GM23338 (cell line): Measurements from ENCODE around the gene OLFML2A. TPM values are rescaled to one million over a fixed set of nuclear protein-coding genes. Genes with fewer than 3 reads are reported as not detected.

Experiments used
- ATAC-seq: fragments of 200-7000 bp; cut with Tn5 transposase; 3 replicates; pipeline ENCODE4 v1.9.1; 2020
- DNase-seq: peaks from one replicate; pipeline ENCODE4 v3.0.0-alpha.2; 2015; ENCODE audit warnings: low spot score
- H2AFZ ChIP-seq: fragments of 200-600 bp; sonication (generic); 2 replicates; pipeline ENCODE4 v1.8.0; 2016; ENCODE audit warnings: antibody characterized with exemption, mild to moderate bottlenecking, moderate library complexity
- H3F3A ChIP-seq: fragments of 200-600 bp; sonication (generic); replicated peaks from 2 replicates; pipeline ENCODE4 v1.8.0; 2017; ENCODE audit warnings: antibody characterized with exemption, mixed run types, low read depth
- H3K27ac ChIP-seq: fragments of 200-600 bp; sonication (generic); 2 replicates; pipeline ENCODE4 v1.6.1; 2016; ENCODE audit warnings: low read depth
- H3K27me3 ChIP-seq: fragments of 200-600 bp; sonication (generic); 2 replicates; pipeline ENCODE4 v1.8.0; 2016; ENCODE audit warnings: mild to moderate bottlenecking, mixed run types, moderate library complexity; ENCODE audit not compliant: insufficient read depth
- H3K36me3 ChIP-seq: fragments of 200-600 bp; sonication (generic); 2 replicates; pipeline ENCODE4 v1.8.0; 2016; ENCODE audit warnings: mild to moderate bottlenecking; ENCODE audit not compliant: insufficient read depth
- H3K4me1 ChIP-seq: fragments of 200-600 bp; sonication (generic); 2 replicates; pipeline ENCODE4 v1.8.0; 2016; ENCODE audit warnings: mild to moderate bottlenecking, moderate library complexity; ENCODE audit not compliant: insufficient read depth
- H3K4me2 ChIP-seq: fragments of 200-600 bp; sonication (generic); 2 replicates; pipeline ENCODE4 v1.7.1; 2017; ENCODE audit warnings: mixed run types
- H3K4me3 ChIP-seq: fragments of 200-600 bp; sonication (generic); 2 replicates; pipeline ENCODE4 v1.6.1; 2016; ENCODE audit warnings: mixed run types
- H3K79me2 ChIP-seq: fragments of 200-600 bp; sonication (generic); replicated peaks from 2 replicates; pipeline ENCODE4 v1.8.0; 2017; ENCODE audit warnings: mild to moderate bottlenecking; ENCODE audit not compliant: insufficient read depth
- H3K9me2 ChIP-seq: fragments of 200-600 bp; sonication (generic); 2 replicates; pipeline ENCODE4 v1.8.0; 2017; ENCODE audit not compliant: insufficient read depth
- H4K20me1 ChIP-seq: fragments of 200-600 bp; sonication (generic); replicated peaks from 2 replicates; pipeline ENCODE4 v1.8.0; 2017; ENCODE audit warnings: mild to moderate bottlenecking; ENCODE audit not compliant: insufficient read depth
- H3K27ac Mint-ChIP-seq: 2 replicates; pipeline ENCODE4 v1.8.0; 2020; ENCODE audit warnings: inconsistent platforms, mild to moderate bottlenecking, moderate library complexity, mixed read lengths
- H3K27me3 Mint-ChIP-seq: 3 replicates; pipeline ENCODE4 v1.8.0; 2022; ENCODE audit warnings: low read depth, mild to moderate bottlenecking, moderate library complexity, mixed read lengths, inconsistent platforms; ENCODE audit not compliant: insufficient read depth, poor library complexity
- H3K36me3 Mint-ChIP-seq: 3 replicates; pipeline ENCODE4 v1.8.0; 2021; ENCODE audit warnings: low read depth, mild to moderate bottlenecking, inconsistent platforms, moderate library complexity, mixed read lengths
- H3K4me1 Mint-ChIP-seq: 3 replicates; pipeline ENCODE4 v1.8.0; 2020; ENCODE audit warnings: mild to moderate bottlenecking, inconsistent platforms, mixed read lengths
- H3K4me3 Mint-ChIP-seq: 3 replicates; pipeline ENCODE4 v1.8.0; 2021; ENCODE audit warnings: moderate library complexity, mild to moderate bottlenecking, inconsistent platforms, mixed read lengths
- H3K9me3 Mint-ChIP-seq: 3 replicates; pipeline ENCODE4 v1.8.0; 2020; ENCODE audit warnings: moderate library complexity, mild to moderate bottlenecking, inconsistent platforms, mixed read lengths
- CREB1 ChIP-seq: fragments of 250-450 bp; sonication (Bioruptor Pico); IDR thresholded peaks from 2 replicates; pipeline ENCODE4 v1.5.0; 2020; ENCODE audit warnings: low read depth, mild to moderate bottlenecking, moderate library complexity
- CTCF ChIP-seq, 2 experiments: fragments of 200-600 bp in 1 of 2; sonication (generic) in 1 of 2; conservative IDR thresholded peaks; 2 replicates each; pipeline versions ENCODE4 v1.5.1 to v1.6.1; 2016 to 2017; ENCODE audit warnings: antibody characterized with exemption in 2 of 2, low read depth in 2 of 2, mild to moderate bottlenecking in 2 of 2, moderate library complexity in 1 of 2
- EZH2phosphoT487 ChIP-seq: fragments of 200-600 bp; sonication (generic); IDR thresholded peaks from one replicate; pipeline ENCODE4 v1.8.1; 2018; ENCODE audit warnings: antibody characterized with exemption; ENCODE audit not compliant: unreplicated experiment
- NANOG ChIP-seq: IDR thresholded peaks from 2 replicates; pipeline ENCODE4 v1.6.1; 2016; ENCODE audit warnings: antibody characterized with exemption, borderline replicate concordance
- ZNF114 ChIP-seq: fragments of 250-450 bp; sonication (Bioruptor Pico); IDR thresholded peaks from 2 replicates; pipeline ENCODE4 v1.5.0; 2020; ENCODE audit warnings: mild to moderate bottlenecking, moderate library complexity
- polyA plus RNA-seq: library from polyadenylated mRNA; unstranded; fragments of >200 nt; fragmentation: Nextera tagmentation; extraction: Ambion mirVana; gene quantifications from 2 replicates; pipeline ENCODE4 v1.2.1, GENCODE V29; 2016
- total RNA-seq: library from RNA; depleted of rRNA; stranded (reverse); fragments of >200 nt; shearing (Covaris generic); gene quantifications from 2 replicates; pipeline ENCODE4 v1.2.3, GENCODE V29; 2014
- TF ChIP-seq, protein P1 (sequence below): IDR thresholded peaks from one replicate; pipeline ENCODE4 v1.6.1; 2018; ENCODE audit warnings: antibody characterized with exemption; ENCODE audit not compliant: unreplicated experiment

OLFML2A gene
- total and polyA plus RNA-seq, 2 experiments from 2014 or later: 1.1 to 6.7 TPM

DNA sequence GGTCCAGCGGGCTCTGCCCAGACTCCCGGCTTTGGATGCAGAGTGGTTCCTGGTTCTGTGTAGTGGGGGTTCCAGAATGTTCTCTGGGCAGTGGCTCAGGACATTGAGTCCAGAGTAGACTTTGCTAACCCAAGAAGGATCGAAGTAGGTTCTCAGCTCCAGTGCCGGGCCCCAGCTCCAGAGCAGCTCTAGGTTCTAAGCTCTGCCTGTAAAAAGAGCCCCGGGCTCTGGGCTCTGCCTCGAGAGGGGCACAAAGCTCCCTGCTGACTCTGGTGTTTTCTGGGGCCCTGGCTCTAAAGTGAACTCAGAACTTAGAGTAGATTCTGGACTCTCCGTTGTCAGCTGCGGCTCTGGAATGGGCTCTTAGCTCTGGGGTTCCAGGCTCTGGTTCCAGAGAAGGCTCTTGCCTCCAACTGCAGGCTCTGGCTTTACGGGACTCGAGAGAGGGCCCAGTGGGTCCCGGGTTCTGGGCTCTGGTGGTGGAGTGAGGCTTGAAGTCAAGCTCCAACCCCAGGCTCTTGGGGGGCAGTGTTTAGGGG, 76.7 kb downstream of the OLFML2A start (continued):
- TF ChIP-seq, protein P1, sequence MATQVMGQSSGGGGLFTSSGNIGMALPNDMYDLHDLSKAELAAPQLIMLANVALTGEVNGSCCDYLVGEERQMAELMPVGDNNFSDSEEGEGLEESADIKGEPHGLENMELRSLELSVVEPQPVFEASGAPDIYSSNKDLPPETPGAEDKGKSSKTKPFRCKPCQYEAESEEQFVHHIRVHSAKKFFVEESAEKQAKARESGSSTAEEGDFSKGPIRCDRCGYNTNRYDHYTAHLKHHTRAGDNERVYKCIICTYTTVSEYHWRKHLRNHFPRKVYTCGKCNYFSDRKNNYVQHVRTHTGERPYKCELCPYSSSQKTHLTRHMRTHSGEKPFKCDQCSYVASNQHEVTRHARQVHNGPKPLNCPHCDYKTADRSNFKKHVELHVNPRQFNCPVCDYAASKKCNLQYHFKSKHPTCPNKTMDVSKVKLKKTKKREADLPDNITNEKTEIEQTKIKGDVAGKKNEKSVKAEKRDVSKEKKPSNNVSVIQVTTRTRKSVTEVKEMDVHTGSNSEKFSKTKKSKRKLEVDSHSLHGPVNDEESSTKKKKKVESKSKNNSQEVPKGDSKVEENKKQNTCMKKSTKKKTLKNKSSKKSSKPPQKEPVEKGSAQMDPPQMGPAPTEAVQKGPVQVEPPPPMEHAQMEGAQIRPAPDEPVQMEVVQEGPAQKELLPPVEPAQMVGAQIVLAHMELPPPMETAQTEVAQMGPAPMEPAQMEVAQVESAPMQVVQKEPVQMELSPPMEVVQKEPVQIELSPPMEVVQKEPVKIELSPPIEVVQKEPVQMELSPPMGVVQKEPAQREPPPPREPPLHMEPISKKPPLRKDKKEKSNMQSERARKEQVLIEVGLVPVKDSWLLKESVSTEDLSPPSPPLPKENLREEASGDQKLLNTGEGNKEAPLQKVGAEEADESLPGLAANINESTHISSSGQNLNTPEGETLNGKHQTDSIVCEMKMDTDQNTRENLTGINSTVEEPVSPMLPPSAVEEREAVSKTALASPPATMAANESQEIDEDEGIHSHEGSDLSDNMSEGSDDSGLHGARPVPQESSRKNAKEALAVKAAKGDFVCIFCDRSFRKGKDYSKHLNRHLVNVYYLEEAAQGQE: no peak

- Histone ChIP-seq H3K27ac (no peak overlapping the region), H3K36me3 (peaks cover 12% of the 10 kb centered on the region), H3K4me1 (peaks cover 5% of the 10 kb centered on the region; the same call in 1 of the 2 replicates), H3F3A (peaks cover 37% of the 10 kb centered on the region), H3K4me3 (no peak overlapping the region), H3K9me2 (no peaks in the 10 kb centered on the region), H2AFZ (no peak overlapping the region), H3K27me3 (no peaks in the 10 kb centered on the region), H3K79me2 (peaks cover 6% of the 10 kb centered on the region), H3K4me2 (no peak overlapping the region), H4K20me1 (peaks cover 17% of the 10 kb centered on the region)
- DNase-seq (no peak), ATAC-seq (no peak)
- Mint-ChIP-seq H3K9me3 (peaks cover 3% of the 10 kb centered on the region; the same call in 1 of the 3 replicates), H3K36me3 (peaks cover 26% of the 10 kb centered on the region), H3K27me3 (peaks cover 23% of the 10 kb centered on the region), H3K27ac (no peak overlapping the region), H3K4me1 (peaks cover 13% of the 10 kb centered on the region), H3K4me3 (peak overlapping the region; percentile 24; the same call in 1 of the 3 replicates)
- TF ChIP-seq, protein P1: no peak
- TF ChIP-seq CTCF (conservative IDR thresholded peaks at IDR 0.05; ENCODE audit: low read depth in 2 of 2) (no peak), EZH2phosphoT487 (no peak), NANOG (no peak), ZNF114 (CRISPR knock-in tag) (no peak), CREB1 (CRISPR knock-in tag) (no peak)
These were observed 77.2 kb downstream of the OLFML2A start for GRCh38 chr9:124854161-124854560.
